Hepatocyte (in vitro differentiated cells): Measurements from ENCODE around the gene EEF1AKMT4. TPM values are rescaled to one million over a fixed set of nuclear protein-coding genes. Genes with fewer than 3 reads are reported as not detected.

Source experiments
- DNase-seq: peaks from one replicate; pipeline ENCODE4 v3.0.0-alpha.2; 2016; ENCODE audit warnings: low spot score
- H2AFZ ChIP-seq: fragments of 200-600 bp; sonication (generic); 2 replicates; pipeline ENCODE4 v1.6.0; 2016; ENCODE audit warnings: antibody characterized with exemption, mild to moderate bottlenecking
- H3K27ac ChIP-seq: fragments of 200-600 bp; sonication (generic); 2 replicates; pipeline ENCODE4 v1.5.1; 2016; ENCODE audit warnings: mild to moderate bottlenecking
- H3K27me3 ChIP-seq: fragments of 200-600 bp; sonication (generic); 2 replicates; pipeline ENCODE4 v1.6.1; 2016
- H3K36me3 ChIP-seq: fragments of 200-600 bp; sonication (generic); replicated peaks from 2 replicates; pipeline ENCODE4 v1.5.1; 2016; ENCODE audit warnings: low read depth; ENCODE audit not compliant: insufficient read depth
- H3K4me1 ChIP-seq: fragments of 200-600 bp; sonication (generic); 2 replicates; pipeline ENCODE4 v1.5.1; 2016; ENCODE audit warnings: mild to moderate bottlenecking, moderate library complexity; ENCODE audit not compliant: insufficient read depth
- H3K4me2 ChIP-seq: fragments of 200-600 bp; sonication (generic); 2 replicates; pipeline ENCODE4 v1.6.0; 2016
- H3K4me3 ChIP-seq: fragments of 200-600 bp; sonication (generic); 2 replicates; pipeline ENCODE4 v1.5.1; 2016; ENCODE audit warnings: mild to moderate bottlenecking
- H3K79me2 ChIP-seq: fragments of 200-600 bp; sonication (generic); 2 replicates; pipeline ENCODE4 v1.6.0; 2017; ENCODE audit warnings: mild to moderate bottlenecking
- H3K9me2 ChIP-seq: fragments of 200-600 bp; sonication (generic); replicated peaks from 2 replicates; pipeline ENCODE4 v1.6.0; 2017; ENCODE audit warnings: mild to moderate bottlenecking; ENCODE audit not compliant: insufficient read depth
- H3K9me3 ChIP-seq: fragments of 200-600 bp; sonication (generic); 2 replicates; pipeline ENCODE4 v1.5.1; 2016; ENCODE audit warnings: low read depth, mild to moderate bottlenecking
- H4K20me1 ChIP-seq: fragments of 200-600 bp; sonication (generic); 2 replicates; pipeline ENCODE4 v1.6.0; 2016; ENCODE audit warnings: mild to moderate bottlenecking; ENCODE audit not compliant: insufficient read depth, poor library complexity, severe bottlenecking
- EZH2 ChIP-seq: fragments of 200-600 bp; sonication (generic); IDR thresholded peaks from 2 replicates; pipeline ENCODE4 v1.6.1; 2016; ENCODE audit warnings: antibody characterized with exemption, mild to moderate bottlenecking, borderline replicate concordance
- EZH2phosphoT487 ChIP-seq: fragments of 200-600 bp; sonication (generic); IDR thresholded peaks from one replicate; pipeline ENCODE4 v1.6.1; 2018; ENCODE audit warnings: antibody characterized with exemption, mild to moderate bottlenecking, low read depth, moderate library complexity; ENCODE audit not compliant: unreplicated experiment, severe bottlenecking
- WGBS: methylation state at CpG from one replicate; pipeline ENCODE4 v1.1.6; 2016; ENCODE audit warnings: low lambda C conversion rate; ENCODE audit errors: missing lambda C conversion rate; 5-methylcytosine and 5-hydroxymethylcytosine counted together
- polyA plus RNA-seq: library from polyadenylated mRNA; unstranded; fragments of >200 nt; fragmentation: Nextera tagmentation; extraction: Ambion mirVana; gene quantifications from 2 replicates; pipeline ENCODE4 v1.2.1, GENCODE V29; 2016
- total RNA-seq: library from RNA; depleted of rRNA; stranded (reverse); fragments of >200 nt; gene quantifications from 2 replicates; pipeline ENCODE4 v1.2.3, GENCODE V29; 2014
- TF ChIP-seq, protein P1 (sequence below): fragments of 200-600 bp; sonication (generic); IDR thresholded peaks from 2 replicates; pipeline ENCODE4 v1.5.1; 2016; ENCODE audit warnings: antibody characterized with exemption, mild to moderate bottlenecking; ENCODE audit not compliant: poor library complexity

Gene EEF1AKMT4
- total and polyA plus RNA-seq, 2 experiments from 2014 or later: 9.8 to 13.5 TPM

GRCh38 chr3:184277366-184277765 is 27.9 kb downstream of the EEF1AKMT4 start:
- Histone ChIP-seq H4K20me1 (no peaks in the 10 kb centered on the region), H3K9me3 (no peaks in the 10 kb centered on the region), H3K36me3 (no peaks in the 10 kb centered on the region), H2AFZ (no peak overlapping the region), H3K4me1 (no peaks in the 10 kb centered on the region), H3K79me2 (no peaks in the 10 kb centered on the region), H3K4me2 (no peak overlapping the region), H3K27me3 (peaks cover 52% of the 10 kb centered on the region), H3K4me3 (no peak overlapping the region), H3K9me2 (no peaks in the 10 kb centered on the region), H3K27ac (no peak overlapping the region)
- TF ChIP-seq EZH2 (no peak), EZH2phosphoT487 (no peak)
- TF ChIP-seq, protein P1, sequence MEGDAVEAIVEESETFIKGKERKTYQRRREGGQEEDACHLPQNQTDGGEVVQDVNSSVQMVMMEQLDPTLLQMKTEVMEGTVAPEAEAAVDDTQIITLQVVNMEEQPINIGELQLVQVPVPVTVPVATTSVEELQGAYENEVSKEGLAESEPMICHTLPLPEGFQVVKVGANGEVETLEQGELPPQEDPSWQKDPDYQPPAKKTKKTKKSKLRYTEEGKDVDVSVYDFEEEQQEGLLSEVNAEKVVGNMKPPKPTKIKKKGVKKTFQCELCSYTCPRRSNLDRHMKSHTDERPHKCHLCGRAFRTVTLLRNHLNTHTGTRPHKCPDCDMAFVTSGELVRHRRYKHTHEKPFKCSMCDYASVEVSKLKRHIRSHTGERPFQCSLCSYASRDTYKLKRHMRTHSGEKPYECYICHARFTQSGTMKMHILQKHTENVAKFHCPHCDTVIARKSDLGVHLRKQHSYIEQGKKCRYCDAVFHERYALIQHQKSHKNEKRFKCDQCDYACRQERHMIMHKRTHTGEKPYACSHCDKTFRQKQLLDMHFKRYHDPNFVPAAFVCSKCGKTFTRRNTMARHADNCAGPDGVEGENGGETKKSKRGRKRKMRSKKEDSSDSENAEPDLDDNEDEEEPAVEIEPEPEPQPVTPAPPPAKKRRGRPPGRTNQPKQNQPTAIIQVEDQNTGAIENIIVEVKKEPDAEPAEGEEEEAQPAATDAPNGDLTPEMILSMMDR: no peak
- 92% methylated on average over 6 of the region's 6 CpGs for WGBS
- no peak for DNase-seq

- H4K20me1 ChIP-seq: no peaks in the 10 kb centered on the region
- H3K4me3 ChIP-seq: no peak overlapping the region
- H3K27me3 ChIP-seq: peaks cover 15% of the 10 kb centered on the region
- DNase-seq: no peak
- H3K79me2 ChIP-seq: no peaks in the 10 kb centered on the region
- H3K9me3 ChIP-seq: no peaks in the 10 kb centered on the region
- no peaks in the 10 kb centered on the region for H3K4me1 ChIP-seq
- no peak overlapping the region for H3K4me2 ChIP-seq
- H3K9me2 ChIP-seq: no peaks in the 10 kb centered on the region
- TF ChIP-seq, protein P1: no peak
- TF ChIP-seq EZH2 (no peak), EZH2phosphoT487 (no peak)
- no peak overlapping the region for H2AFZ ChIP-seq
- no peak overlapping the region for H3K27ac ChIP-seq
- WGBS: 81% methylated on average over 4 of the region's 4 CpGs
- H3K36me3 ChIP-seq: no peaks in the 10 kb centered on the region
These were observed 33.5 kb downstream of the EEF1AKMT4 start for GRCh38 chr3:184282941-184283340.

DNA sequence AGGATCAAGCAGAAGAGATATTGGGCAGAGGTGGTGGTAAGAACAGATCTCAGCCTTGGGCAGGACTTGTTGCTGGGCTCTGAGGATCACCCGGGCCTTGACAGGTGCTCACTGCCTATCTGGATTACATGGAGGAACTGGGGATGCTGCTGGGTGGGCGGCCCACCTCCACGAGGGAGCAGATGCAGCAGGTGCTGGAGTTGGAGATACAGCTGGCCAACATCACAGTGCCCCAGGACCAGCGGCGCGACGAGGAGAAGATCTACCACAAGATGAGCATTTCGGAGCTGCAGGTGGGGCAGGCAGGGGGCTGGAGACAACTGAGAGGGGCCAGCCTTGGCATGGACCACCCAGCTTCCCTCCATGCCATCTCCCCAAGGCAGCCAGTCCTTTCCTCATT is 34.2 kb downstream of the EEF1AKMT4 start:
- no peaks in the 10 kb centered on the region for H3K4me1 ChIP-seq
- no peak for DNase-seq
- no peaks in the 10 kb centered on the region for H3K79me2 ChIP-seq
- no peak overlapping the region for H3K27ac ChIP-seq
- peaks cover 8% of the 10 kb centered on the region for H3K27me3 ChIP-seq
- H3K4me2 ChIP-seq: no peak overlapping the region
- TF ChIP-seq, protein P1: no peak
- TF ChIP-seq EZH2 (no peak), EZH2phosphoT487 (no peak)
- H3K4me3 ChIP-seq: no peak overlapping the region
- WGBS: 96% methylated on average over 8 of the region's 8 CpGs
- no peaks in the 10 kb centered on the region for H3K36me3 ChIP-seq
- no peak overlapping the region for H2AFZ ChIP-seq
- no peaks in the 10 kb centered on the region for H3K9me2 ChIP-seq
- H3K9me3 ChIP-seq: no peaks in the 10 kb centered on the region
- no peaks in the 10 kb centered on the region for H4K20me1 ChIP-seq

- no peaks in the 10 kb centered on the region for H3K79me2 ChIP-seq
- H3K27ac ChIP-seq: no peak overlapping the region
- TF ChIP-seq, protein P1: peak; percentile 37
- TF ChIP-seq EZH2phosphoT487: no peak
- no peaks in the 10 kb centered on the region for H4K20me1 ChIP-seq
- WGBS: 5% methylated on average over 4 of the region's 4 CpGs
- peaks cover 5% of the 10 kb centered on the region for H3K27me3 ChIP-seq
- no peaks in the 10 kb centered on the region for H3K4me1 ChIP-seq
- H3K4me3 ChIP-seq: no peak overlapping the region
- H2AFZ ChIP-seq: no peak overlapping the region
- no peaks in the 10 kb centered on the region for H3K9me2 ChIP-seq
- H3K36me3 ChIP-seq: no peaks in the 10 kb centered on the region
- DNase-seq: peak; percentile 68
- H3K4me2 ChIP-seq: no peak overlapping the region
- no peaks in the 10 kb centered on the region for H3K9me3 ChIP-seq
These were observed 35.2 kb downstream of the EEF1AKMT4 start for GRCh38 chr3:184284696-184285095.
